H1 (cell line): Measurements from ENCODE around the gene ATAD3A. TPM values are rescaled to one million over a fixed set of nuclear protein-coding genes. Genes with fewer than 3 reads are reported as not detected.
"Not testable (repeated sequence)": the region's sequence is repeated elsewhere in the genome, so short reads cannot be mapped to it uniquely, and the experiment has no call there.

ENCODE experiments used
- CTCF ChIA-PET: fragments of 300-600 bp; sonication (Branson Sonifier 250); formaldehyde crosslinking; loops from one replicate; lab custom pipeline; 2021; ENCODE audit not compliant: partially characterized antibody; lab: Charles Lee
- POLR2A ChIA-PET: fragments of 300-600 bp; sonication (Branson Sonifier 250); formaldehyde crosslinking; loops from one replicate; lab custom pipeline; 2021; ENCODE audit warnings: inconsistent platforms; ENCODE audit not compliant: partially characterized antibody; lab: Charles Lee
- DNase-seq, 2 experiments: peaks; one replicate each; pipeline versions ENCODE4 v3.0.0 to v3.0.0-alpha.2; 2010 to 2022; ENCODE audit warnings: low spot score in 2 of 2, low read depth in 1 of 2, mixed read lengths in 1 of 2
- FAIRE-seq: peaks from 2 replicates; lab custom pipeline; 2011; peaks lifted over from hg19 to GRCh38; lab: Jason Lieb, UNC
- H2AFZ ChIP-seq: 2 replicates; pipeline ENCODE4 v1.8.1; 2012; ENCODE audit warnings: low read length, inconsistent platforms
- H2AK5ac ChIP-seq: 2 replicates; pipeline ENCODE4 v1.6.1; 2013; ENCODE audit warnings: low read depth, low read length
- H2BK120ac ChIP-seq: replicated peaks from 2 replicates; pipeline ENCODE3; 2013; ENCODE audit warnings: low read depth, low read length, inconsistent platforms
- H2BK12ac ChIP-seq: 2 replicates; pipeline ENCODE4 v1.6.1; 2013; ENCODE audit warnings: low read depth, low read length
- H2BK15ac ChIP-seq: 2 replicates; pipeline ENCODE4 v1.6.1; 2013; ENCODE audit warnings: low read length
- H2BK20ac ChIP-seq: 2 replicates; pipeline ENCODE4 v1.6.1; 2013; ENCODE audit warnings: low read length
- H2BK5ac ChIP-seq: 2 replicates; pipeline ENCODE4 v1.6.1; 2013; ENCODE audit warnings: low read depth, low read length
- H3K14ac ChIP-seq: 2 replicates; pipeline ENCODE4 v1.6.1; 2013; ENCODE audit warnings: inconsistent platforms; ENCODE audit not compliant: insufficient read length
- H3K18ac ChIP-seq: 2 replicates; pipeline ENCODE4 v1.6.1; 2013; ENCODE audit warnings: low read length; ENCODE audit errors: extremely low read depth
- H3K23ac ChIP-seq: 2 replicates; pipeline ENCODE4 v1.6.1; 2013; ENCODE audit warnings: inconsistent platforms; ENCODE audit not compliant: insufficient read length
- H3K23me2 ChIP-seq: 2 replicates; pipeline ENCODE4 v1.6.1; 2013; ENCODE audit warnings: low read depth, low read length
- H3K27ac ChIP-seq: 2 replicates; pipeline ENCODE4 v1.6.1; 2011; ENCODE audit warnings: low read depth, low read length, inconsistent platforms
- H3K27me3 ChIP-seq, 4 experiments: replicated peaks in 1 of 4; 1 replicate in 1 of 4; 2 replicates in 3 of 4; pipeline versions ENCODE4 v1.6.1 to v1.8.1; 2011 to 2013; ENCODE audit warnings: low read length in 3 of 4, mild to moderate bottlenecking in 3 of 4, inconsistent platforms in 2 of 4, mixed read lengths in 2 of 4, moderate library complexity in 1 of 4; ENCODE audit not compliant: control insufficient read depth in 3 of 4, insufficient read depth in 3 of 4; ENCODE audit errors: extremely low read depth in 1 of 4
- H3K36me3 ChIP-seq, 4 experiments: 2 replicates each; pipeline versions ENCODE4 v1.6.1 to v1.8.1; 2011 to 2013; ENCODE audit warnings: mild to moderate bottlenecking in 4 of 4, low read length in 3 of 4, moderate library complexity in 2 of 4, control low read depth in 1 of 4, inconsistent platforms in 1 of 4; ENCODE audit not compliant: insufficient read depth in 4 of 4, control insufficient read depth in 2 of 4
- H3K4ac ChIP-seq: replicated peaks from 2 replicates; pipeline ENCODE3; 2013; ENCODE audit warnings: low read length, low read depth, mixed read lengths, inconsistent platforms; ENCODE audit not compliant: insufficient read length
- H3K4me1 ChIP-seq, 4 experiments: replicated peaks in 1 of 4; 1 replicate in 1 of 4; 2 replicates in 3 of 4; pipeline versions ENCODE4 v1.6.1 to v1.8.1; 2011 to 2013; ENCODE audit warnings: low read length in 3 of 4, inconsistent platforms in 2 of 4, mixed read lengths in 1 of 4; ENCODE audit not compliant: insufficient read depth in 4 of 4, control insufficient read depth in 3 of 4
- H3K4me2 ChIP-seq, 2 experiments: 2 replicates each; pipeline versions ENCODE4 v1.6.1 to v1.8.1; 2011 to 2013; ENCODE audit warnings: low read depth in 2 of 2, low read length in 2 of 2, control low read depth in 1 of 2, inconsistent platforms in 1 of 2, mild to moderate bottlenecking in 1 of 2; ENCODE audit not compliant: insufficient read depth in 1 of 2
- H3K4me3 ChIP-seq, 4 experiments: fragments of 200-600, 300-600 bp in 1 of 4; sonication (generic), shearing (Covaris generic), sonication (Bioruptor Twin) in 1 of 4; 2 replicates each; pipeline versions ENCODE4 v1.5.1 to v1.8.1; 2011 to 2016; ENCODE audit warnings: low read length in 4 of 4, low read depth in 3 of 4, control low read depth in 2 of 4, inconsistent platforms in 2 of 4, mild to moderate bottlenecking in 2 of 4, mixed read lengths in 1 of 4, moderate library complexity in 1 of 4; ENCODE audit not compliant: insufficient read depth in 2 of 4; ENCODE audit errors: extremely low read depth in 1 of 4
- H3K56ac ChIP-seq: replicated peaks from 2 replicates; pipeline ENCODE3; 2013; ENCODE audit warnings: low read depth, mild to moderate bottlenecking, mixed read lengths, low read length, inconsistent platforms; ENCODE audit not compliant: insufficient read length
- H3K79me1 ChIP-seq: 2 replicates; pipeline ENCODE4 v1.6.1; 2013; ENCODE audit warnings: low read depth, low read length, control low read depth
- H3K79me2 ChIP-seq, 2 experiments: 2 replicates each; pipeline versions ENCODE4 v1.6.1 to v1.8.1; 2012 to 2013; ENCODE audit warnings: low read length in 2 of 2, mild to moderate bottlenecking in 2 of 2, inconsistent platforms in 1 of 2; ENCODE audit not compliant: insufficient read depth in 2 of 2, control insufficient read depth in 1 of 2
- H3K9ac ChIP-seq, 4 experiments: replicated peaks in 1 of 4; 1 replicate in 1 of 4; 2 replicates in 3 of 4; pipeline versions ENCODE4 v1.6.1 to v1.8.1; 2011 to 2013; ENCODE audit warnings: low read depth in 3 of 4, low read length in 3 of 4, control low read depth in 2 of 4, mild to moderate bottlenecking in 2 of 4, moderate library complexity in 2 of 4, inconsistent platforms in 1 of 4; ENCODE audit errors: extremely low read depth in 1 of 4
- H3K9me3 ChIP-seq, 2 experiments: 2 replicates each; pipeline versions ENCODE4 v1.6.1 to v1.8.1; 2012 to 2013; ENCODE audit warnings: mild to moderate bottlenecking in 2 of 2, moderate library complexity in 2 of 2, control low read depth in 1 of 2, inconsistent platforms in 1 of 2, low read depth in 1 of 2, low read length in 1 of 2, mixed read lengths in 1 of 2; ENCODE audit not compliant: insufficient read depth in 2 of 2
- H4K20me1 ChIP-seq, 2 experiments: replicated peaks in 1 of 2; 2 replicates each; pipeline versions ENCODE3 to v1.8.1; 2011 to 2013; ENCODE audit warnings: inconsistent platforms in 2 of 2, low read length in 2 of 2, mild to moderate bottlenecking in 1 of 2; ENCODE audit not compliant: insufficient read depth in 2 of 2, control insufficient read depth in 1 of 2
- H4K5ac ChIP-seq: 2 replicates; pipeline ENCODE4 v1.6.1; 2013; ENCODE audit warnings: low read length, low read depth, mixed read lengths, inconsistent platforms; ENCODE audit not compliant: insufficient read length
- H4K8ac ChIP-seq: 2 replicates; pipeline ENCODE4 v1.8.0; 2013; ENCODE audit warnings: mild to moderate bottlenecking, moderate library complexity, low read length, inconsistent platforms; ENCODE audit not compliant: insufficient read depth; ENCODE audit errors: extremely low read depth
- H4K91ac ChIP-seq: replicated peaks from 2 replicates; pipeline ENCODE3; 2013; ENCODE audit warnings: low read length, mixed read lengths, inconsistent platforms; ENCODE audit not compliant: insufficient read length
- WGBS, 2 experiments: shearing (Covaris generic) in 1 of 2; methylation state at CpG; one replicate each; pipeline versions ENCODE4 v1.1.6 to v1.1.7; 2013 to 2015; ENCODE audit warnings: low lambda C conversion rate in 2 of 2, mixed read lengths in 2 of 2, inconsistent platforms in 1 of 2, low coverage in 1 of 2, missing lambda C conversion rate in 1 of 2; ENCODE audit not compliant: insufficient replicate concordance in 2 of 2, insufficient coverage in 1 of 2, insufficient read length in 1 of 2; ENCODE audit errors: extremely low coverage in 1 of 2, missing lambda C conversion rate in 1 of 2; 5-methylcytosine and 5-hydroxymethylcytosine counted together
- polyA plus RNA-seq, 7 experiments: library from polyadenylated mRNA; depleted of rRNA in 3 of 7; stranded (reverse) in 5 of 7; unstranded in 2 of 7; fragments of >200 nt in 5 of 7; fragments of 200-250 nt in 2 of 7; gene quantifications; 1 replicate in 5 of 7; 2 replicates in 1 of 7; 4 replicates in 1 of 7; pipeline versions ENCODE4 v1.2.1 to v1.2.3, GENCODE V29; 2011 to 2013; ENCODE audit warnings: missing spikeins in 2 of 7, mixed read lengths in 2 of 7
- total RNA-seq: library from RNA; stranded (reverse); fragmentation: NEBNext Ultra II Directional; extraction: Animal tissue kit (Norgen Biotek cat#: 25700); gene quantifications from 2 replicates; pipeline ENCODE4 v1.2.1, GENCODE V29; 2021

The ATAD3A gene
- total and polyA plus RNA-seq, 2 of the 8 experiments (the other 6 are each of a cell fraction or from before 2014, with no cell fraction given) = 28.3 to 64.7 TPM

- H3K56ac ChIP-seq, H3K4me1 ChIP-seq, H3K79me1 ChIP-seq, H3K23me2 ChIP-seq, H2AK5ac ChIP-seq, H3K4ac ChIP-seq, H3K4me2 ChIP-seq, H4K20me1 ChIP-seq, H3K4me3 ChIP-seq, H3K79me2 ChIP-seq, H2BK120ac ChIP-seq, H4K5ac ChIP-seq, DNase-seq, H3K18ac ChIP-seq, H2BK5ac ChIP-seq, FAIRE-seq, H4K8ac ChIP-seq, H2BK20ac ChIP-seq, H3K27ac ChIP-seq, H3K14ac ChIP-seq, H4K91ac ChIP-seq, CTCF ChIA-PET, H2AFZ ChIP-seq, H2BK12ac ChIP-seq, POLR2A ChIA-PET, H3K23ac ChIP-seq, H2BK15ac ChIP-seq, H3K9me3 ChIP-seq, H3K9ac ChIP-seq, H3K27me3 ChIP-seq: not testable (repeated sequence)
- WGBS, 2 experiments = 95% methylated on average over 11 of the region's 17 CpGs; no CpG with 5 or more reads in 1 of the 2 experiments
- peaks cover 5 to 43% (median 15%) of the 10 kb centered on the region in 4 experiments; a peak in 7 of 8 replicates for H3K36me3 ChIP-seq
Measured at GRCh38 chr1:1523651-1524050, 11.7 kb downstream of the ATAD3A start.

DNA sequence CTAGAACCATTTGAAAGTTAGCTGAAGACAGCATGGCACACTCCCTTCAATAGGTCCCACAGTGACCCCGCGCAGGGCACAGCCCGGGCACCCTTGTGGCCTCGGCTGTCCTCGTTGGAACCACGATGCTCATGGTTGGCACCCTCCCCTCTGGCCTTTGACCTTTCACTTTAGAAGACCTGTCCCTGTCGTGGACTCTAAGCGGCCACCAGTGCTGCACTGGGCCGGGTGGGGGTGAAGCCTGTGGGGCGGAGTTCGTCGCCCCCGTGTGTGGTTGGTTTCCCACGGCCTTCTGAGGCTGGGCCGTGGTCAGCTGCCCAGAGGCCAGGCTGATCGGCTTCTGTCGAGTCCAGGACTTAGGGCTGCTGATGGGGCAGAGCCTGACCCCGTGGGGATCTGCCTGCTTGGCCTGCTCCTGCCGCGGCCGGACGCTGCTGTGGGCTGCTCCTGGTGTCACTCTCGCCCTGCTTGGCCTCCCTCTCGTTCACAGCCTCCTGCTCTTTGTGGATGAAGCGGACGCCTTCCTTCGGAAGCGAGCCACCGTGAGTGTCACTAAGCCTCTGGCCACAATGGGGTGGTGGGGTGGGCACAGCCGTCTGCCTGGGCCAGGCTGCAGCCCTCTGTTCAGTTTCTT lies 12.9 kb downstream of the ATAD3A start:
- H3K4ac ChIP-seq, CTCF ChIA-PET, H3K9me3 ChIP-seq, H3K79me2 ChIP-seq, H2BK5ac ChIP-seq, H2AFZ ChIP-seq, H3K9ac ChIP-seq, H3K56ac ChIP-seq, H3K23me2 ChIP-seq, H3K27me3 ChIP-seq, H3K14ac ChIP-seq, H2BK20ac ChIP-seq, FAIRE-seq, H4K5ac ChIP-seq, H3K79me1 ChIP-seq, H4K91ac ChIP-seq, H2BK120ac ChIP-seq, H3K23ac ChIP-seq, H4K20me1 ChIP-seq, DNase-seq, H2BK15ac ChIP-seq, H3K18ac ChIP-seq, H3K4me2 ChIP-seq, H4K8ac ChIP-seq, H3K4me1 ChIP-seq, H2AK5ac ChIP-seq, H3K27ac ChIP-seq, H2BK12ac ChIP-seq, H3K4me3 ChIP-seq: not testable (repeated sequence)
- WGBS, 2 experiments = 97% methylated on average over 26 of the region's 30 CpGs; no CpG with 5 or more reads in 1 of the 2 experiments
- POLR2A ChIA-PET = interaction anchor here (1.5 kb wide), 1 partner anchor 53 kb away, joined by 3 read pairs; no protein-coding TSS in a partner anchor
- peaks cover 7 to 51% (median 17%) of the 10 kb centered on the region in 4 experiments; a peak in 7 of 8 replicates for H3K36me3 ChIP-seq
